D721Med (cell line): ENCODE measurements around the gene ST6GAL1.

Experiments
- DNase-seq: peaks from one replicate; pipeline ENCODE4 v3.0.0; 2011; ENCODE audit warnings: low spot score; ENCODE audit not compliant: insufficient read length
- FAIRE-seq: peaks from 2 replicates; lab custom pipeline; 2011; peaks lifted over from hg19 to GRCh38; lab: Jason Lieb, UNC
- CTCF ChIP-seq: IDR thresholded peaks from 2 replicates; pipeline ENCODE4 v1.5.1; 2012; ENCODE audit warnings: mild to moderate bottlenecking, control low read depth; ENCODE audit not compliant: insufficient read depth; ENCODE audit errors: missing control alignments

ST6GAL1 gene

GRCh38 chr3:186974824-186975313, 44.5 kb downstream of the ST6GAL1 start:
- no peak for TF ChIP-seq CTCF
- no peak for FAIRE-seq
- no peak for DNase-seq

GRCh38 chr3:186975726-186976125, 45.4 kb downstream of the ST6GAL1 start:
- DNase-seq, result no peak
- no peak for FAIRE-seq

GRCh38 chr3:186976837-186977750, 46.8 kb downstream of the ST6GAL1 start:
- FAIRE-seq, result no peak
- no peak for DNase-seq
- TF ChIP-seq CTCF, result no peak

More at GRCh38 chr3:186975726-186976125, 45.4 kb downstream of the ST6GAL1 start:
- TF ChIP-seq CTCF, result no peak

GRCh38 chr3:186978712-186979111, 48.4 kb downstream of the ST6GAL1 start:
- FAIRE-seq (no peak), DNase-seq (no peak)
- no peak for TF ChIP-seq CTCF

- no peak for FAIRE-seq
- no peak for DNase-seq
Measured at GRCh38 chr3:186979852-186980251, 49.5 kb downstream of the ST6GAL1 start.

GRCh38 chr3:186980989-186981388, 50.7 kb downstream of the ST6GAL1 start:
- DNase-seq, result no peak
- no peak for TF ChIP-seq CTCF

More at GRCh38 chr3:186979852-186980251, 49.5 kb downstream of the ST6GAL1 start:
- TF ChIP-seq CTCF, result no peak

GRCh38 chr3:186983659-186984058, 53.3 kb downstream of the ST6GAL1 start:
- FAIRE-seq, result no peak
- DNase-seq, result no peak
- TF ChIP-seq CTCF, result no peak

More at GRCh38 chr3:186980989-186981388, 50.7 kb downstream of the ST6GAL1 start:
- no peak for FAIRE-seq
